ENCODE results near the gene SBF1. TPM values are rescaled to one million over a fixed set of nuclear protein-coding genes. Genes with fewer than 3 reads are reported as not detected.

SBF1 gene
- total RNA-seq, 1 experiment from 2014 or later, result 69.2 TPM

DNA sequence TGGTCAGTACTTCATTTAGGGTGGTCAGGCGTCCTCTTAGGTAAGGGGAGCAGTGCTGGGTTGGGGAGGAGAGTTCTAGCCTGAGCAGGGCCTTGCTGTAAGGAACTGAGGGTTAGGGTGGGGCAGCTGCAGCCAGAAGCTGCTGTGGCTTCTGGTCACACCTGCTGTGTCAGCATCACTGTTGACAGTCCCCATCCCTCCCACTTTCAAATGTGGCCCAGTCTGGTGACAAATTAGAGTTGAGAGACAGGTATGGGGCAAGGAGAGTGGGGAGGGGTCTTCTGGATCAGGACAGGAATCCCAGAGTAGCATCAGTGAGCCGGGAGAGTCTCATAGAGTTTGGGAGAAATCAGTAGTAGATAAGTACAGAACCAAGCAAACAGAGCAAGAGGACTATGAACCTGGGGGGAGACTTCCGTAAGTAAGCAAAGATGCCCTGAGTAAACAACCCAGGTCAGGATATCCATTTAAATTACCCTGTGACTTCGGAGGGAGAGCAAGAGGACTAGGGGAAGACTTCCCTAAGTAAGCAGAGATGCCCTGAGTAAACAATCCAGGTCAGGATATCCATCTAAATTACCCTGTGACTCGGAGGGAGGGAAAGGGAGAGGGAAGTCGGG, 78.0 kb downstream of the SBF1 start:
- DNase-seq (ENCODE audit: low read depth), result peak; percentile 22

Other genes starting within 250 kb of the SBF1 start
- 29.8 and 34.6 TPM in 2 replicates for gene TUBGCP6, start 230.0 kb downstream of the SBF1 start, total RNA-seq (2014; rRNA removed)
- 28.2 and 29.1 TPM in 2 replicates for gene HDAC10, start 223.8 kb downstream of the SBF1 start, total RNA-seq (2014; rRNA removed)
- gene MAPK12, start 213.4 kb downstream of the SBF1 start, total RNA-seq (2014; rRNA removed), result 31.2 and 33.8 TPM in 2 replicates
- gene MAPK11, start 204.7 kb downstream of the SBF1 start, total RNA-seq (2014; rRNA removed), result 7.6 and 8.3 TPM in 2 replicates
- 140 and 148 TPM in 2 replicates for gene PLXNB2, start 167.4 kb downstream of the SBF1 start, total RNA-seq (2014; rRNA removed)
- 2.8 and 3.5 TPM in 2 replicates for gene DENND6B, start 148.0 kb downstream of the SBF1 start, total RNA-seq (2014; rRNA removed)
- 62.8 and 64.2 TPM in 2 replicates for gene PPP6R2, start 131.7 kb downstream of the SBF1 start, total RNA-seq (2014; rRNA removed)
- gene ADM2, start 6.5 kb upstream of the SBF1 start, total RNA-seq (2014; rRNA removed), result not detected in 2 replicates
- gene MIOX, start 11.8 kb upstream of the SBF1 start, total RNA-seq (2014; rRNA removed), result not detected in 2 replicates
- gene LMF2, start 32.7 kb upstream of the SBF1 start, total RNA-seq (2014; rRNA removed), result 87.5 and 98.3 TPM in 2 replicates
- gene NCAPH2, start 33.2 kb upstream of the SBF1 start, total RNA-seq (2014; rRNA removed), result 72.1 and 75.2 TPM in 2 replicates
- 7.4 and 7.7 TPM in 2 replicates for gene SCO2, start 50.6 kb upstream of the SBF1 start, total RNA-seq (2014; rRNA removed)
- 3.6 and 4.3 TPM in 2 replicates for gene TYMP, start 55.0 kb upstream of the SBF1 start, total RNA-seq (2014; rRNA removed)
- not detected in 2 replicates for gene KLHDC7B, start 70.9 kb upstream of the SBF1 start, total RNA-seq (2014; rRNA removed)
- not detected in 2 replicates for gene SYCE3, start 87.9 kb upstream of the SBF1 start, total RNA-seq (2014; rRNA removed)
- 9.0 and 9.4 TPM in 2 replicates for gene CPT1B, start 103.4 kb upstream of the SBF1 start, total RNA-seq (2014; rRNA removed)
- 44.9 and 53.0 TPM in 2 replicates for gene CHKB, start 107.8 kb upstream of the SBF1 start, total RNA-seq (2014; rRNA removed)
- gene MAPK8IP2, start 125.8 kb upstream of the SBF1 start, total RNA-seq (2014; rRNA removed), result 0.13 and 0.17 TPM in 2 replicates
- gene ARSA, start 153.1 kb upstream of the SBF1 start, total RNA-seq (2014; rRNA removed), result 33.9 and 40.4 TPM in 2 replicates
- 0.58 and 0.75 TPM in 2 replicates for gene SHANK3, start 197.8 kb upstream of the SBF1 start, total RNA-seq (2014; rRNA removed)